GM08714 (cell line): ENCODE data around the gene IMPG2.
"Not testable (repeated sequence)": the region's sequence is repeated elsewhere in the genome, so short reads cannot be mapped to it uniquely, and the experiment has no call there.

Experiments used
- H3K4me3 ChIP-seq: fragments of 200-500 bp; sonication (Bioruptor generic); 2 replicates; pipeline ENCODE4 v1.5.1; 2014; ENCODE audit warnings: mild to moderate bottlenecking, low read length, inconsistent platforms
- ZNF274 ChIP-seq: IDR thresholded peaks from 2 replicates; pipeline ENCODE4 v1.6.1; 2012; ENCODE audit warnings: mild to moderate bottlenecking, low read depth, low read length

IMPG2 gene

GRCh38 chr3:101320475-101320874, at the start of gene IMPG2:
Gene IMPG2, minus strand, starts transcription at chr3:101320575. Its CDS starts 203 bp downstream, at chr3:101320372.
- no peak within 1 kb of the TSS for H3K4me3 ChIP-seq
- no peak for TF ChIP-seq ZNF274

- H3K4me3 ChIP-seq: no peak overlapping the region
- no peak for TF ChIP-seq ZNF274
These were observed 42.0 kb upstream of the IMPG2 start for GRCh38 chr3:101362406-101362805.

GRCh38 chr3:101351829-101352228, 31.5 kb upstream of the IMPG2 start:
- no peak overlapping the region for H3K4me3 ChIP-seq
- no peak for TF ChIP-seq ZNF274

GRCh38 chr3:101340591-101340990, 20.2 kb upstream of the IMPG2 start:
- no peak for TF ChIP-seq ZNF274
- H3K4me3 ChIP-seq: no peak overlapping the region

- TF ChIP-seq ZNF274: no peak
- no peak overlapping the region for H3K4me3 ChIP-seq
These were observed 13.5 kb upstream of the IMPG2 start for GRCh38 chr3:101333883-101334282.

- no peak for TF ChIP-seq ZNF274
- H3K4me3 ChIP-seq: no peak overlapping the region
These were observed 8.8 kb upstream of the IMPG2 start for GRCh38 chr3:101329016-101329673.

DNA sequence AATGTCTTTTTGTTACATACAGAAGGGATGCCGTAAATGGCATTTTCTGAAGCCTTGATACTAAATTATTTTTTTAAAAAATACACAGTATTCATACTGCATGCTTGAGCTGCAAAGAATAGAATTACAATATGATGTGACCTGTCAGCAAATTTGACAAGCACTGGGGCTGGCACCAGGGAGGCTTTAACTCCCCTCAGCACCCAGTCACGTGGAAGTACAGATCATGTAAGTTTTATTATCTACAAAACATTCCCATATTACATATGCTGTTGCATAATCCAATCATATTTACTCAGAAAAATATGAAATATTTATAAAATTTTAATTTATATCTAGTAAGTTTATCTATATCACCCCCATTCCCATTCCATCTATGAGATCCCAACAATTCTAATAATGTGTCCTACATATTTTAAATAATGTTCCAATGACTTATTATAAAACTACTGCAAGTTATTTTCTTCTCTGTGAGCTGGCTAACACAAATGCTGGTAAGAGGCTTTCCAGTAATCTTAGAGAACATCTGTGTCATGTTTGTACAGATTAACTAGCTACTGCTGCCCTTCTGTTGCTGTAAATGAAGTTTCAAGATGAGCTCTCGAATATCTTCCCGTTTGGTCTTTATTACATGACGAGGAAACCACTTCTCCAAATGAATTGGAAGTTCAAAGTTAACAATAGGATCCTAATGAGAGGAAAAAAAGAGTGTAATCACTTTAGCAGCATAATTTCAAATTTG, 5.2 kb upstream of the IMPG2 start:
- no peak overlapping the region for H3K4me3 ChIP-seq
- TF ChIP-seq ZNF274: no peak

GRCh38 chr3:101319531-101319930, 844 bp downstream of the IMPG2 start:
- no peak for TF ChIP-seq ZNF274
- H3K4me3 ChIP-seq: no peak overlapping the region

GRCh38 chr3:101312545-101312944, 7.8 kb downstream of the IMPG2 start:
- no peak overlapping the region for H3K4me3 ChIP-seq
- TF ChIP-seq ZNF274: no peak

- TF ChIP-seq ZNF274: no peak
- H3K4me3 ChIP-seq: no peak overlapping the region
These were observed 8.7 kb downstream of the IMPG2 start for GRCh38 chr3:101311676-101312075.

- H3K4me3 ChIP-seq: no peak overlapping the region
- TF ChIP-seq ZNF274: no peak
These were observed 9.4 kb downstream of the IMPG2 start for GRCh38 chr3:101310978-101311375.

DNA sequence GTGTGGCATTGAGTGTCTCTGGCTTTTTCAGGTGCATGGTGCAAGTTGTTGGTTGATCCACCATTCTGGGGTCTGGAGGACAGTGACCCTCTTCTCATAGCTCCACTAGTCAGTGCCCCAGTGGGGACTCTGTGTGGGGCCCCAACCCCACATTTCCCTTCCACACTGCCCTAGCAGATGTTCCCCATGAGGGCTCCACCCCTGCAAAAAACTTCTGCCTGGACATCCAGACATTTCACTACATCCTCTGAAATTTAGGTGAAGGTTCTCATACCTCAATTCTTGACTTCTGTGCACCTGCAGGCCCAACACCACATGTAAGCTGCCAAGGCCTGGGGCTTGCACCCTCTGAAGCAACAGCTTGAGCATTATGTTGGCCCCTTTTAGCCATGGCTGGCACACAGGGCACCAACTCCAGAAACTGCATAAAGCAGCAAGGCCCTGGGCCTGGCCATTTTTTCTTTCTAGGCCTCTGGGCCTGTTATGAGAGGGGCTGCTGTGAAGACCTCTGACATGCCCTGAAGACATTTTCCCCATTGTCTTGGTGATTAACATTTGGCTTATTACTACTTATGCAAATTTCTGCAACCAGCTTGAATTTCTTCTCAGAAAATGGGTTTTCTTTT, 12.1 kb downstream of the IMPG2 start:
- not testable (repeated sequence) for H3K4me3 ChIP-seq

- H3K4me3 ChIP-seq: no peak overlapping the region
- TF ChIP-seq ZNF274: no peak
These were observed 16.5 kb downstream of the IMPG2 start for GRCh38 chr3:101303836-101304235.

DNA sequence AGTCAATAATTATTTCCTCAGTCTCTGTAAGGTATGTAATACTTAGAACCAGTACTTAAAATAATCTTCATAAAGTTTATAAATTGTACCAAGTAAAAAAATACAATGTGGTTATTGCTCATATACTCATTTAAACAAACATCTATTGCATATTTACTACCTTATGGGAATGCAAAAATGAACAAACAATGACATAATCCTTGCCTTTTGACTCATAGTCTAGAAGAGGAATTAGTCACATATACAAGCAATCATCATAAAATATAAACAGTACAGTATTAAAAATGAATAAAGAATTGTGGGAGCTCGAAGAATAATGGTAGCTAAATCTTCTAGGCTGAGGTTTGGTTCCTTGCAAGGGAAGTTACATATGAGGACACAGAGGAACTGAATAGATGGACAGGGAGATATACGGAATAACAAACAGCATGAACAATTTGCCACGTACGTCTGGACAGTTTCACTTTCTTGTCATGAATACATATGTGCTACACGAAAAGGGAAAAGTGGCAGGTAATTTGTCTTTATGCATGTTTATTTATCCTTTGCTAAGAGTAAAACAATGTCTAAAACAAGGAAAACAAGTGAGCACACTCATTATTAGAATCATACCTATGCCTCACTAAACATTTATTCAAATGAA, 17.2 kb downstream of the IMPG2 start:
- H3K4me3 ChIP-seq: no peak overlapping the region
- no peak for TF ChIP-seq ZNF274

DNA sequence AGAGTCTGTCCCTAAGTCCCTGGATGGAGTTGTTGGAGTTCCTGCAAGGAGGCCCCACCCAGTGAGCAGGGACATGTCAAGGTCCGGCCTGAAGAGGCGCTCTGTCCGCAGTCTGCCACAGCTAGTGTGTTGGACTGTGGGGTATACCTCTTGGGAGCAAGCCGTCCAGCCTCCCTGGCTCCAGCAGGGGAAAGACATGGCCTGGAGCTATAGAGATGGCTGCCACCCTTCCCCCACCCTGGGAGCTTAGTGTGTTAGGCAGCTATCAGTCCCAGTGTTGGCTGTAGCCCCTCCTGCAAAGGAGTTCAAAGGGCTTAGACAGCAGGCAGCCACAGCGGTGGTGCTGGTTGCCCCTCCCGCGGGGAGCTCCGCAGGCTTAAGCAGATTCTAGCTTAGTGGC, 20.3 kb downstream of the IMPG2 start:
- no peak for TF ChIP-seq ZNF274
- H3K4me3 ChIP-seq: no peak overlapping the region
